ENCODE measurements around the gene ZNF148.

ZNF148 gene

GRCh38 chr3:125186261-125186787 is 188.8 kb downstream of the ZNF148 start:
- DNase-seq, result peak; percentile 12

DNA sequence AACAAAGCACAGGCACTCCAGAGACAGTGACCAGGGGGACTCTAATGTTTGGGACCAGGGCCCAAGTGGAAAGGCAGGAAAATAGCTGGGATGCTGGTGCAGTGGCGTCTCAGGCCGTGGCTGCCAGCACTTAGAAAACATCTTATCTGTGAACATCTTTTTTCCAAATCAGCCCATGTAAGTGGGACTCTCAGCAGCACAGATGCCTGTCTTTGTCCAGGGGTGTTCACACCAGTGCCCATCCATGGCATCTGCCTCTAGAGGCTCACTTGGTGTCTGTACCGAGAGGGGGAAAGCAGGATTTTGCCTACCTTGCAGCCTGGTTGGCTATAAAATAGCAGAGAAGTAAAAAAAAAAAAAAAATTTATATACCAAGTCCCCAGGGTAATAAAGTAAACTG is 189.3 kb downstream of the ZNF148 start:
- DNase-seq, result no peak

GRCh38 chr3:125179884-125180240 is 195.3 kb downstream of the ZNF148 start:
- DNase-seq, result no peak

GRCh38 chr3:125179143-125179883 is 195.8 kb downstream of the ZNF148 start:
- DNase-seq, result no peak

GRCh38 chr3:125177746-125178145 is 197.4 kb downstream of the ZNF148 start:
- DNase-seq, result no peak

Data from activated T-cell treated with anti-CD3 and anti-CD28 coated beads for 4 hours (primary cell).